AG20443 (cell line): ENCODE data around the gene KAZN.
"Not testable (repeated sequence)": the region's sequence is repeated elsewhere in the genome, so short reads cannot be mapped to it uniquely, and the experiment has no call there.

Experiments
- DNase-seq: peaks from one replicate; pipeline ENCODE4 v3.0.0; 2012; ENCODE audit warnings: low spot score, mixed read lengths

The KAZN gene

DNA sequence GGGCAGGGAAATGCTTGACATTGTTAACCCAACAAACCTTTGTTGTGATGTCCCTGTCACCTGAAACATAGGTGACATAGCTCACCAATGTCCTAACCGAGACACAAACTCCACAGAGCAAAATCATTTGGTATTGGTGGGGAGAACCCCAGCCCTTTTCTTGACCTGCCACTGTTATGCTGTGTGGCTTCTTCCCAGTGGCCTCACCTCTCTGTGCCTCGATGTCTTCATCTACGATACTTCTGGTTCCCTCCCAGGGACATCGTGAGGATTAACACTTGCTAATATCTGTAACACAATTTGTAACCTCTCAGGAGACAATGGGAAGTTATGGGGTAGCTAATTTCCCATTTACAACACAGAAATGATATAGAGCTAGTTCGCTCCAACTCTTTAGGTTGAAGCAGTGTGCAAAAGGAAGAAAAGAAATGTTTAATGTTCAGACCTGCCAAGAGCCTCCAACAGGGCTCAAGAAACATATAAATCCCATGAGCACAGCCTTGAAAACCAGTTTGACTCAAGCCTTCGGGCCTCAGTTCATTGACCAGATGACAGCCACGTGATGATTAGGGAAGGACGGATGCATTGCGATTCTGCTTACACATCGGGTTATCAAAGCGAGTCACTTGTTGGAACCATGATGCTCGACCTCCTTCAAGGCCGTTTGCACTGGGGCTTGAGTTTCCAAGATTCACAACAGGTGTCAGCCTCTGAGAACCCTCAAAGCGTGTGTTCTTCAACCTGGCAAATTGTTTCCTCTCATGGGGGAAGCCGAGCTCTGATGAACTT, 517.3 kb downstream of the KAZN start:
- no peak for DNase-seq

- no peak for DNase-seq
Observed at GRCh38 chr1:15116966-15117365, 518.5 kb downstream of the KAZN start.

DNA sequence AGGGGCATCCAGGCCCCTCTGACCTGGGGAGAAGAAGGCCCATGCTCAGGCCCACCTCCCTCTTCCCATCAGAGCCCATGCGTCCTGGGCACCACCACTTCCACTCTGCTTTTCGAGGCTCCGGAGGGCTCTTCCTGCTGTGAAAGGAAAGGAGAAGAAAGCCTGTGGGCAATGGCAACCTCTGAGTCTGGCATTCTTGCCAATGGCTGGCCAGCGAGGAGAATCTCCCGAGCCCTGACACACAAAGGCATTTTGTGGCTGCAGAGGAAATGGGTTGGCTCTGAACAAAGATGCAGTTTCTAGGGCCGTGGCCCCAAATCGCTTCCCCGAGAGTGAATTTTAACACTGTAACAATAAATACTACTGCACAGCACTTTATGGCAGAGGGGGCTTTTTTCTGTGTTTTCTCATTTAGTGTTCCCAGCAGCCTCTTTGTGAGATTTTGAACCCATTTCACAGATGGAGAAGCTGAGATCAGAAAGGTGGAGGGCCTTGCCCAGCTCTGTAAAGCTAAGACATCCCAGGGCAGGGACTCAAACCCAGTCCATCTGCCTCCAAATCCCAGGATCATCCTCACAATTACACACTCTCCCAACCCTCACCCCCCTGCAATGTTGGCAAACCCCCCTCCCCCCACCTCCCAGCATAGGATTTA, 519.3 kb downstream of the KAZN start:
- DNase-seq, result no peak

DNA sequence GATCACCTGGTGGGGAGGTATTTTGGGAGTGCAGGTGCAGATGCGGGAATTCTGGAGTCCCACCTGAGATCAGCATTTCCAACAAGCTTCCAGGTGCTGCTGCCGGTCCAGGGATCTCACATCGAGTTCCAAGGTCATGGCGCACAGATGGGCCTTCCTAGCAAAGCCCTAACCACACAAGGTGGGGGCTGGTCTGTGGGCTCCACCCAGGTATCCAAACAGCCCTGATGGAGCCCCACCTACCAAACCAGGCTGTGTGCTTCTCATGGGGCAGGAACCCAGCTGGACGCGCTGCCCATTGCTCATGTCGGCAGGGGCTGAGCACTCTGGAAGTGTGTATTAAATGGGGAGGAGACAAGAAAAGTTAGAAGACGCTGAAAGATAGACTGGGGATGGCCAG, 520.1 kb downstream of the KAZN start:
- DNase-seq, result no peak

DNA sequence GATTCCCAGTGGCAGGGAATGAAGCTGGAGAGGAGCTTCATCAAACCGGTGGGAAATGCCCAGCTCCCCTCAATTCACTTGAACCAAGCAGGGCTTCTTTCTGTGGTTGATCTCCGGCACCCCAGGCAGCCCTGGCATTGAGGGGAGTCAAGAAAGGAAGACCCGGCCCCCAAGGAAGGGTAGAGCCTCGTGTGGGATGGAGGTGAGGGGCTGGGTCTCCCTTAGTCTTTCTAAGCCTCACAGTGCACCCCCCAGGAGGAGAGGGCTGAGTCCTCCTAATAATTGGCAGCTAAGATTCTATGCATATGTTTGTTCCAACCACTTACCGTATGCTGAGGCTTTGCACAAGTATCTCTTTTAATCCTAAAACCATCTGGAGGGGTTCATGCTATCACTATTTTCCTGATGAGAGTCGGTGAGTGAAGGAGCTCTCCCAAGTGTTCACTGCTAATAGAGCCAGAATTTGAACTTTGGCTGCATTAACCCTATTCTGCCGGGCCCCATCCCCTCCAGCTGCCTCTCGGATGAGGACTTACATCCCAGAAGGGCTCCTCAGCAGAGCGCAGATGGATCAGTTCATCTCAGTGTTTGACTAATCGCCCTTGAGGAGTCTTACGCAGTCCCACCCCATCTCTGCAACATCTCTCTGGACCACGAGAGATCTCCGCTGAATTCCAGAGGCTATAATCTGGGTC, 521.9 kb downstream of the KAZN start:
- DNase-seq, result no peak

DNA sequence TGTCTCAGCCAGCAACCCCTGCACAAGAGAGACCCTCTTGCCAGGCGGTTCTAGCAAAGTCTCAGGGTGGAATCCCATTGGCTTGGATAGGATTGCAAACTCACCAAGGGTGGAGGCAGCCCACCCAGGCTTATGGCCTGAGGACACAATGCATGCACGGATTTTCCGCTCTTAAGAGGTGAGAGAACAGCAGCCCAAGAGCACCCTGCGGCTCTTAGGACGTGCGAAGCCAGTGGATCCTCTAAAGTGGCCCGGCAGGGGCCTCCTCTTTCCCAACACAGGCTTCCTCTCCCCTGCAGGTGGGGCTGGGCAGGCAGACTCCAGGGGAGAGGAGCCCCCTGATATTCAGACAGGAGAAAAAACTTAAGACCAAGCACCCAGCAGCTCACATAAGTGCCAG, 523.8 kb downstream of the KAZN start:
- no peak for DNase-seq

DNA sequence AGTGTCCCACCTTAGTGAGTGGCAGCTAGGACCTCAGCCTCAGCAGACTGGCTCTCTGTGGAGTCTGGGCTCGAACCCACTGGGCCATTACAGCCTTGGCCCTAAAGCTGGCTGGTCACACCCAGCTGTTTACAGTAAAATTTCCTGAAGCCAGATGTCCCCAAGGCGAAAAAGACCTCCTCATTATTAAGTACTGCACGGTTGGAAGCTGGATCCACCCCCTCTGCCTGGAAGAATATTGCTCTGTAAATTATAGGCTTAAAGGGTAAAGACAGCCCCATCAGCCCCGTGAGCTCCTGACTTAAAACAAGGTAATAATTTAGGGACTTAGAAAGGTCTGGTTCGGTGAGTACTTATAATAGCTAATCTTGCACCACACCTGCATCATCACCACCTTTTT, 524.8 kb downstream of the KAZN start:
- no peak for DNase-seq

DNA sequence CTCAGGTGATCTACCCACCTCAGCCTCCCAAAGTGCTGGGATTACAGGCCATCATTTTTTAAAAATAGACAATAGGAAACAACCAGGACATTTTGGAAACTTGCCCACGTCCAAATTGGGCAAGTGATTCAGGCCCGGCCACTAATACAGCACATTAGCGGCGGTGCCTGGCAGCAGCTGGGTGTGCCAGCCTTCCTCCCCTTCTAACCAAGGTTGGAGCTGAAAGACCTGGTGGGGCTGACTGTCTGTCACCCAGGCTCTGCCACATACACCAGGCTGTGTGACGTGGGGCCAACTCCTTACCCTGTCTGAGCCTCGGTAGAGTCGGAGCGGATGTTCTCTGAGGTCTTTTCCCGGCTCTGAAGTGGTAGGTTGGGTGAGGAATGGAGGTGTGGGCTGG, 525.4 kb downstream of the KAZN start:
- DNase-seq, result no peak

DNA sequence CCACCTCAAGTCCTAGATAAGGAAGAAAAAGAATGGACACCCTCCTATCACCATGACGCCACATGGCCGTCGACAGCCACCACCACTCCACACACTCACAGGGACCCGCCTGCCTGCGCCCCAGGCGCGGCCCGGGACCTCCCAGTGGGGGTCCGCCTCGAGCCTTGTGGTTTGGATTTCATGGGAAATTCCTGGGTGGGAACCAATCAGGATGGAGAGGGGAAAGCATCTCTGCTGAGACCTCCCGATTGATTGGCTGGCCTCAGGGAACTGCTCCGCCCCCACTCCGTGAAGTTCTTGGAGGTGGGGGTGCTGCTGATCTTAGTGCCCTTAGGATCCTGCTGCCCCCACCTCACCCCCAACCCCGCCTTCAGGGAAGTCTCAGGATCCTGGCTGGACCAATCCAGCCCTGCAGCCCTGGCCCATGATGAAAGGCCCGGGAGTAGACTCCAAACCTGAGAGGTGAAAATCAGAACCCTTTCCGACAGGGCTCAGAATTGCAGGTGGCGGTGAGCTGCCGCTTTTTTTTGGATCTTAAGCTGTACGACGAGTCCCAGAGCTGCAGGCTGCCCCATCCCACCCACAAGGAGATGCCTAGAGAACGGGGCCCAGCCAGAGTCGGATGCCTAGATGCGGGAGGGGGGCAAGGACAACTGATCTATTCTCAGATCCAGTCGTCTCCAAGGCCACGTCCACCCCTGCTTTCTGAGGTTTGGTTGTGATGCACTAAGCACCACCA, 526.0 kb downstream of the KAZN start:
- DNase-seq, result no peak

DNA sequence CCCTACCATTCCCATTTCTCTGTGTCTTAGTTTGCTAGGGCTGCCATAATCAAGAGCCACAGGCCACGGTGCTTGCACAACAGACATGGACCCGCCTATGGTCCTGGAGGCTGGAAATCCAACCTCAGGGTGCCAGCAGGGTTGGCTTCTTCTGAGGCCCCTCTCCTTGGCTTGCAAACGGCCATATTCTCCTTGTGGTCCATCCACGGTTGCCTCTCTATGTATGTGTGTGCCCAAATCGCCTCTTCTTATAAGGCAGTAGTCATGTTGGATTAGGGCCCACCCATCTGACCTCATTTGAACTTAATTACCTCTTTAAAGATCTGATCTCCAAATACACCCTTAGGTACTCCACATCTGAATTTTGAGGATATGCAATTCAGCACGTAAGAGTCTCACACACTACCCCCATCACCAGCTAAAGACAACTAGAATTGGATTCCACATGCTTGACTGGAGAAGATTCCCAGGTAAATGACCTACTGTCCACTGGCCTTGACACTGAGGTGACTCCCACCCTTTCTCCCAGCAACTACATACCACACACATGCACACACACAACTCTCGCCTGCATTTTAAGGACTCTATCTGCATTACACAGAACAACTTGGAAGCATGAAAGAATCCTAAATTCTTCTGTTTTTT, 526.7 kb downstream of the KAZN start:
- DNase-seq, result no peak

GRCh38 chr1:15128077-15128476, 529.6 kb downstream of the KAZN start:
- no peak for DNase-seq

DNA sequence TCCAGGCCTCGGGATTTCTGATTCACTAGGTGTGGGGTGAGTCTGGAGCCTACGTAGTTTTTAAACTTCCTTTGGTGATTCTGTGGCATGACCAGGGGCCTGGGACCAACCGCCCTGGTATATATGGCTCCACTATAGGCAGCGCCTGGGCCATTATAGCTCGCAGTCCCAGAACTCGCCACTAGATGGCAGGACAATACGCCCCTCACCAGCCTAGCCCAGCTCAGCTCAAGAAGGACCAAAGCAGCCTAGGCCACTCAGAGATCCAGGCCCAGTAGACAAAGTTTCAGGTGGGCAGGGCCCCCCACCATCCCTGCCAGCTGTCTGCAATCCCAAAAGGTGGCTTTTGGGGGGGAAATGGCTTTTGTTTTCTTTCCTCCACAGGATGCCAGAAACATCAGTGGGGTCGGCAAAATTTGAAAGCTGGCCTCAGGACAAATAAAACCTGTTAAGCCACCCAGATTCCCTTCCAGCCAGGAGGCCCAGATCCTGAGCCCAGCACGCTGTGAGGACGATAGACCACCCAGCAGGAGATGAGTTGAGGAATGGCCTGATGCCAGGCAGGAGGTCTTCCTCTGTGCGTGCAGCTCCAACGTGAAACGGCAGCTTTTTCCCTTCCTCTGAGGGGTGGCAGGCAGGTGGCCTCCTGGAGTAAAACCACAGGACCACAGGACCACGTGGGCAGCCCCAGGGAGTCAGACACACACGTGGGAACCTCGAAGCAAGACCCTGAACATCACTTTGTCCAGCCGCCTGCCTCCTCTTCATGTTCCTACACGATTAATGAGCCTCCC, 530.2 kb downstream of the KAZN start:
- peak; percentile 90 for DNase-seq

DNA sequence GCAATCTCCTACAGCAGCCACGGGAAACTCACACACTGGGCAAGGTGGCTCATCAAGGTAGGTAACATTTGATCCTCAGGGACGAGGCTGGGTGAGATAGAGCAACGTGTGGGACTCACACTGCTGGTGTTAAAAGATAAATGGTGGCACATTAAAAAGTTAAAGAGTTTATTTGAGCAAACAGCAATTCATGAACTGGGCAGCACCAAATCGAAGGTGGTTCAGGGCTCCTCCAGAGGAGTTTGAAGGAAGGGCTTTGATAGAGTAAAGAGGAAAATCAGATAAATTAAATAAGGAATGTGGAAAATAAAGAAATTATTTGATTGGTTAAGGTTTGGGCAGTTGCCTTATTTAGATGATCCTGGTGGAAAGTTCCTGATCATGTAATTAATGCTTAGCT, 531.5 kb downstream of the KAZN start:
- no peak for DNase-seq

DNA sequence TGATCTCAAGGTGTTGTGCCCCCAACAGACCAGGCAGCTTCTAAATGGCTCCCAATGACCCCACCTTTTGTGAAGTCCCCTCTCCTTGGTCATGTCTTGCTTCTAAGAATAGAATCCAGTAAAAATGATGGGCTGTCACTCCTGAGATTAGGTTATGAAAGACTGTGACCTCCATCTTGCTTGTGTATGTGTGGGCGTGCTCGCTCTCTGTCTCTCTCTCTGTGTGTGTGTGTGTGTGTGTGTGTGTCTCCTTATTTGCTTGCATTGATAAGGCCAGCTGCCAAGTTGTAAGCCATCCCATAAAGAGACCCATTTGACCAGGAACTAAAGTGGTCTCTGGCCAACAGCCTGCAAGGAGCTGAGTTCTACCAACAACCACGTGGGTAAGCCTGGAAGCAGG, 532.1 kb downstream of the KAZN start:
- no peak for DNase-seq

DNA sequence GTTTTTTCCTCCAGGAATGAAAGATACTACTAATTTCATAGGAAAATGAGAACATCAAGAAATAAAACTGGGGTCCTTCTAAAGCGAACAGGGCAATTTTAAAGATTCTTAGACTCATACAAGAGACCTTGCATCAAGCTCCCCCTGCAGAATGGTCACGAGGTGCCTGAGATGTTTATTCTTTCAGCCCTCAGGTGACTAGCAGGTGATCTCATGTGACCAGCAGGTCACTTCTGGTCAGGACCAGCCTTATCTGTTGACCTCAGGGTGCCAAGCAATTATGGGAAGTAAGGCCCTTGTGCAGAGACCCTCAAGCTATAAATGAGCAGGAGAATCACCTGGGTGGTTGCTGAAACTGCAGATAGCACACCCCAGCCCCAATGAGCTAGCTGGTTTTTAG, 534.5 kb downstream of the KAZN start:
- DNase-seq, result no peak

- DNase-seq, result no peak
Observed at GRCh38 chr1:15134285-15134684, 535.8 kb downstream of the KAZN start.

- not testable (repeated sequence) for DNase-seq
Observed at GRCh38 chr1:15135604-15136003, 537.1 kb downstream of the KAZN start.

DNA sequence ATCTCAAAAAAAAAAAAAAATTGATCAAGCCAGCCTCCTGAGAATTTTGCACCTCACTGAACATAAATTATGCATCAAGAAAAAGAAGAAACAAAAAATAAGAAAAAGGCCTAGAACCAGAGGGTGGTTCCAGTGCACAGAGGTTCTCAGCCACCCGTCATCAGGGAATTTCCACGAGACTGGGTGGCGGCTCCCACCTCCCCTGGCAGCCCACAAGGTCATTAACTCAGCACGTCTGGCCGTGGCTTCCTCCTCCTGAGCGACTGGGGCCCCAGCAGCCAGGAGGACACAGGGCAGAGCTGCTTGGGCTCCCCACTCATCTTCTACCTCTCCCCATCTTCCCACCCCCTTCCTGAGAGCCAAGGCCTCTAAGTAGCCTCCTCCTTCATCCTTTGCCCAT, 539.3 kb downstream of the KAZN start:
- DNase-seq, result no peak

GRCh38 chr1:15139654-15140350, 541.3 kb downstream of the KAZN start:
- no peak for DNase-seq

- no peak for DNase-seq
Observed at GRCh38 chr1:15141935-15142539, 543.6 kb downstream of the KAZN start.
